ENCODE data around the gene IL27RA. TPM values are rescaled to one million over a fixed set of nuclear protein-coding genes. Genes with fewer than 3 reads are reported as not detected.

The IL27RA gene
- total RNA-seq, 1 experiment from 2014 or later: 13.6 TPM

GRCh38 chr19:14081797-14082674 is 50.5 kb downstream of the IL27RA start:
- no peak overlapping the region; a peak in 2 of 7 replicates for H3K27ac Mint-ChIP-seq
- no peaks in the 10 kb centered on the region for H3K9me3 Mint-ChIP-seq
- Histone ChIP-seq H3K4me1 (ENCODE audit: insufficient read depth, low read length) (no peaks in the 10 kb centered on the region; the same call in 1 of the 2 replicates), H3K18ac (ENCODE audit: insufficient read length, low read depth, low read length) (no peak overlapping the region), H3K56ac (ENCODE audit: insufficient read length, low read depth, low read length) (no peak overlapping the region), H2BK5ac (ENCODE audit: insufficient read length, low read length) (no peak overlapping the region), H4K20me1 (ENCODE audit: control insufficient read depth, insufficient read depth, insufficient read length) (no peaks in the 10 kb centered on the region), H4K91ac (ENCODE audit: insufficient read length, low read depth, low read length) (no peak overlapping the region), H3K4me2 (ENCODE audit: insufficient read depth, insufficient read length, low read length) (peak overlapping the region; percentile 67), H2AK5ac (ENCODE audit: insufficient read length, low read length) (no peak overlapping the region), H3K79me1 (ENCODE audit: insufficient read depth, low read depth, low read length, poor library complexity, severe bottlenecking) (no peaks in the 10 kb centered on the region), H3K23ac (ENCODE audit: insufficient read length, low read depth, low read length) (no peak overlapping the region), H3K23me2 (ENCODE audit: insufficient read length, low read depth, low read length, poor library complexity, severe bottlenecking) (peaks cover 9% of the 10 kb centered on the region), H2BK15ac (ENCODE audit: low read depth, low read length) (no peak overlapping the region), H3K9me3 (ENCODE audit: control insufficient read depth, low read depth, low read length) (no peaks in the 10 kb centered on the region), H3K27me3 (ENCODE audit: insufficient read depth, low read length) (no peaks in the 10 kb centered on the region), H3K14ac (ENCODE audit: insufficient read depth, low read length) (peak overlapping the region; percentile 52; the same call in 1 of the 2 replicates), H2BK120ac (ENCODE audit: low read depth, low read length, poor library complexity, severe bottlenecking) (no peak overlapping the region), H3K9ac (ENCODE audit: extremely low read depth, insufficient read length, low read length) (no peak overlapping the region), H4K8ac (replicated peaks; ENCODE audit: insufficient read length, low read depth, low read length) (no peak overlapping the region), H2BK12ac (ENCODE audit: insufficient read length, low read depth, low read length) (peak overlapping the region; percentile 79), H3K79me2 (ENCODE audit: insufficient read depth, low read length) (no peaks in the 10 kb centered on the region), H3T11ph (ENCODE audit: low read length) (no peak overlapping the region), H2AFZ (ENCODE audit: low read length) (no peak overlapping the region), H2BK20ac (ENCODE audit: low read depth, low read length, poor library complexity, severe bottlenecking) (no peak overlapping the region), H4K5ac (ENCODE audit: insufficient read length, low read depth, low read length) (no peak overlapping the region), H3K27ac (ENCODE audit: insufficient read length, low read depth, low read length) (no peak overlapping the region), H3K4ac (ENCODE audit: low read depth, low read length) (no peak overlapping the region)
- DNase-seq: no peak
- H3K4me3 Mint-ChIP-seq: peak overlapping the region; percentile 89 to 95
- no peak for TF ChIP-seq CTCF (conservative IDR thresholded peaks at IDR 0.05)
- H3K4me1 Mint-ChIP-seq: peaks cover 6 to 7% of the 10 kb centered on the region in 2 experiments; a peak in 3 of 4 replicates
- peaks cover 14% of the 10 kb centered on the region for H3K27me3 Mint-ChIP-seq (ENCODE audit: low read depth)
- peaks cover 0 to 7% (median 0%) of the 10 kb centered on the region in 3 experiments; a peak in 3 of 7 replicates for H3K36me3 Mint-ChIP-seq (ENCODE audit: insufficient read depth in 1 of 3, low read depth in 3 of 3)
- WGBS (ENCODE audit: extremely low coverage, insufficient read length, low lambda C conversion rate): no CpG with 5 or more reads among the region's 24 CpGs
